Adrenal gland (tissue), 12 donors: Measurements from ENCODE around the gene COL1A1. TPM values are rescaled to one million over a fixed set of nuclear protein-coding genes. Genes with fewer than 3 reads are reported as not detected.

Experiments used
- DNase-seq, 7 donors: peaks; one replicate each; pipeline ENCODE4 v3.0.0-alpha.2; 2019 to 2020
- H3K27ac ChIP-seq, 5 donors: fragments of 200-600 bp; sonication (generic) in 4 of 5; 1 replicate in 3 of 5; 2 replicates in 2 of 5; pipeline versions ENCODE4 v1.5.1 to v1.8.0; 2016 to 2020; ENCODE audit warnings: mild to moderate bottlenecking in 1 of 5
- H3K27me3 ChIP-seq: fragments of 200-600 bp; 2 replicates; pipeline ENCODE4 v1.8.0; 2021
- H3K36me3 ChIP-seq, 2 donors: fragments of 200-600 bp; replicated peaks in 1 of 2; 1 replicate in 1 of 2; 2 replicates in 1 of 2; pipeline versions ENCODE4 v1.5.1 to v1.8.0; 2018 to 2022
- H3K4me1 ChIP-seq, 2 donors: fragments of 200-600 bp; replicated peaks in 1 of 2; 1 replicate in 1 of 2; 2 replicates in 1 of 2; pipeline versions ENCODE4 v1.5.1 to v1.8.0; 2018 to 2021
- H3K4me3 ChIP-seq, 4 donors: fragments of 200-600 bp; sonication (generic) in 3 of 4; one replicate each; pipeline ENCODE4 v1.5.1; 2016 to 2018
- H3K9me3 ChIP-seq, 3 donors: fragments of 200-600 bp; sonication (generic) in 1 of 3; replicated peaks in 1 of 3; 1 replicate in 2 of 3; 2 replicates in 1 of 3; pipeline versions ENCODE4 v1.5.1 to v1.8.0; 2016 to 2021
- POLR2A ChIP-seq, 2 donors: fragments of 450-650 bp; IDR thresholded peaks; one replicate each; pipeline ENCODE4 v1.6.1; 2017; ENCODE audit warnings: antibody characterized with exemption in 2 of 2, mild to moderate bottlenecking in 2 of 2, moderate library complexity in 1 of 2
- WGBS, 4 donors: extraction: QIAGEN DNeasy Blood & Tissue Kit in 2 of 4; methylation state at CpG; one replicate each; pipeline versions ENCODE4 v1.1.5 to v1.1.7; 2013 to 2017; 5-methylcytosine and 5-hydroxymethylcytosine counted together
- intact Hi-C, 2 donors: fragments of 100-400 bp; cut with DNase I; formaldehyde crosslinking; loops; one replicate each; pipeline versions ENCODE4 v1.14.1 to v1.15.0; 2022 to 2023
- polyA plus RNA-seq, 3 donors: library from polyadenylated mRNA; stranded (reverse); fragments of 200-250 nt in 2 of 3; fragments of 350-450 nt in 1 of 3; fragmentation: Illumina TruSeq in 1 of 3; extraction: RNeasy Lipid Tissue Mini Kit (QIAGEN cat#74804) in 1 of 3; gene quantifications; one replicate each; pipeline ENCODE4 v1.2.3, GENCODE V29; 2013 to 2014
- total RNA-seq, 9 donors: library from RNA; depleted of rRNA in 4 of 9; stranded (reverse); fragments of >200 nt in 4 of 9; fragments of 120-200 nt in 1 of 9; fragmentation: NEBNext Ultra II Directional in 1 of 9; extraction: Animal tissue kit (Norgen Biotek cat#: 25700) in 1 of 9; gene quantifications; one replicate each; pipeline versions ENCODE4 v1.1.0 to v1.2.4, GENCODE V29; 2013 to 2023
- TF ChIP-seq, protein P1 (sequence below), 6 experiments: fragments of 450-650 bp in 4 of 6; fragments of 200-600 bp in 2 of 6; sonication (generic) in 1 of 6; IDR thresholded peaks; 1 replicate in 5 of 6; 2 replicates in 1 of 6; pipeline versions ENCODE4 v1.5.1 to v1.8.0; 2016 to 2021; ENCODE audit warnings: antibody characterized with exemption in 6 of 6, mild to moderate bottlenecking in 2 of 6, moderate library complexity in 1 of 6
- donor health status: healthy with polysubstance abuse.
- donor health status: Bipolar disorder and iron deficiency.
- donor health status: DM: yes; HTN: yes; CAD: no.
- donor health status: DM: no; HTN: no; CAD: no.
- donor health status: DM: no; HTN: no; CAD: no.
- donor health status: DM: yes; HTN: yes; CAD: no.

The COL1A1 gene
- total and polyA plus RNA-seq, 12 donors, result 39.6 to 263 (median 87.2) TPM

GRCh38 chr17:50181591-50182560 lies 19.6 kb downstream of the COL1A1 start:
- Histone ChIP-seq H3K4me3 (no peak overlapping the region), H3K4me1 (peaks cover 12 to 15% of the 10 kb centered on the region in 2 donors), H3K36me3 (no peaks in the 10 kb centered on the region), H3K9me3 (no peaks in the 10 kb centered on the region), H3K27ac (no peak overlapping the region), H3K27me3 (no peaks in the 10 kb centered on the region)
- no peak for TF ChIP-seq POLR2A (IDR thresholded peaks at IDR 0.05)
- TF ChIP-seq, protein P1, sequence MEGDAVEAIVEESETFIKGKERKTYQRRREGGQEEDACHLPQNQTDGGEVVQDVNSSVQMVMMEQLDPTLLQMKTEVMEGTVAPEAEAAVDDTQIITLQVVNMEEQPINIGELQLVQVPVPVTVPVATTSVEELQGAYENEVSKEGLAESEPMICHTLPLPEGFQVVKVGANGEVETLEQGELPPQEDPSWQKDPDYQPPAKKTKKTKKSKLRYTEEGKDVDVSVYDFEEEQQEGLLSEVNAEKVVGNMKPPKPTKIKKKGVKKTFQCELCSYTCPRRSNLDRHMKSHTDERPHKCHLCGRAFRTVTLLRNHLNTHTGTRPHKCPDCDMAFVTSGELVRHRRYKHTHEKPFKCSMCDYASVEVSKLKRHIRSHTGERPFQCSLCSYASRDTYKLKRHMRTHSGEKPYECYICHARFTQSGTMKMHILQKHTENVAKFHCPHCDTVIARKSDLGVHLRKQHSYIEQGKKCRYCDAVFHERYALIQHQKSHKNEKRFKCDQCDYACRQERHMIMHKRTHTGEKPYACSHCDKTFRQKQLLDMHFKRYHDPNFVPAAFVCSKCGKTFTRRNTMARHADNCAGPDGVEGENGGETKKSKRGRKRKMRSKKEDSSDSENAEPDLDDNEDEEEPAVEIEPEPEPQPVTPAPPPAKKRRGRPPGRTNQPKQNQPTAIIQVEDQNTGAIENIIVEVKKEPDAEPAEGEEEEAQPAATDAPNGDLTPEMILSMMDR (IDR thresholded peaks at IDR 0.05), result no peak
- WGBS, 4 donors, result 76 to 85% (median 80%) methylated on average over 11 to 12 of the region's 12 CpGs
- intact Hi-C loops, result no loop called here
- DNase-seq, result no peak

DNA sequence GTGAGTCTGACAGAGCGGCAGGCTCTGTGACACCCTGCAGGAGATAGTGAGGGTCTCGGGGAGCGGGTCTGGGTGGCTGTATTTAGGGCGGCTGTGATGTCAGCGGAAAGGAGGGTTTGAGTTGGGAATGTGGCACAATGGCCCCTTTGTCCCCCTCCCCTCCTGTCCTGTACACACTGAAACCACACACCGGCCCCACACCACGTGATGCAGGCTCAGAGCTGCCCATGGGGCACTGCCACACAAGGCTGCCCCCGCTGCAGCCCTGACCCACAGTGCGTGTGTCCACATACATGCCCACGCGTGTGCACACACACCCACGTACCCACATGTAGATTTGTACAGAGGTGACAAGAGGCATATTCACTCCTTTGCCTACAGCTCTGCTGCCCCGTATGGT lies 20.3 kb downstream of the COL1A1 start:
- 84 to 91% (median 90%) methylated on average over 13 of the region's 13 CpGs for WGBS, 4 donors
- H3K9me3 ChIP-seq, result no peaks in the 10 kb centered on the region
- TF ChIP-seq, protein P1 (IDR thresholded peaks at IDR 0.05), result no peak
- no peak for TF ChIP-seq POLR2A (IDR thresholded peaks at IDR 0.05)
- peaks cover 12 to 15% of the 10 kb centered on the region in 2 donors for H3K4me1 ChIP-seq
- no peak overlapping the region for H3K4me3 ChIP-seq
- H3K36me3 ChIP-seq, result no peaks in the 10 kb centered on the region
- DNase-seq, result no peak
- intact Hi-C loops, result no loop called here
- H3K27me3 ChIP-seq, result no peaks in the 10 kb centered on the region
- no peak overlapping the region for H3K27ac ChIP-seq

DNA sequence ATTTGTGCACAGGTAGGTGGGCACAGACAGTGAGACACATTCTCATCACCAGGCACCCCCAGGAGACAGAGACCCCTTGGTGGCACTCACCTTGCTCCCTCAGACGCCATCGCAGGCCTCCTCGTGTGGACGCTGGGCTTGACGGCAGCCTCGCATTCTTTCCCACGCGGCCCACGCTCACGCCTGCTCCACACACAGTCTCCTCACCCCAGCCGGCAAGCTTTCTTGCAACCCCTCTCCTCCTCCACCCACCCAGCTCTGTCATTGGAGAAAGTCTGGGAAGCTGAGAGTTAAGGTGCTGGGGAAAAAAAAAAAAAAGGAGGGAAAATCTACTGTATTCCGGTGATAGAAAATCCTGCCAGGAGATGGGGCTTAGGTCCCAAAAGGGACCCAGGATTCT lies 20.8 kb downstream of the COL1A1 start:
- Histone ChIP-seq H3K9me3 (no peaks in the 10 kb centered on the region), H3K36me3 (no peaks in the 10 kb centered on the region), H3K27ac (no peak overlapping the region), H3K4me1 (peaks cover 12 to 15% of the 10 kb centered on the region in 2 donors), H3K4me3 (no peak overlapping the region), H3K27me3 (no peaks in the 10 kb centered on the region)
- no peak for TF ChIP-seq POLR2A (IDR thresholded peaks at IDR 0.05)
- TF ChIP-seq, protein P1 (IDR thresholded peaks at IDR 0.05), result no peak
- 77 to 87% (median 81%) methylated on average over 12 of the region's 12 CpGs for WGBS, 4 donors
- intact Hi-C loops, result no loop called here
- DNase-seq, result no peak

- no peak overlapping the region for H3K4me3 ChIP-seq
- no peak overlapping the region for H3K27ac ChIP-seq
- DNase-seq, result no peak
- intact Hi-C loops, result no loop called here
- TF ChIP-seq POLR2A (IDR thresholded peaks at IDR 0.05), result no peak
- TF ChIP-seq, protein P1 (IDR thresholded peaks at IDR 0.05), result no peak
- H3K27me3 ChIP-seq, result no peaks in the 10 kb centered on the region
- H3K36me3 ChIP-seq, result no peaks in the 10 kb centered on the region
- H3K4me1 ChIP-seq, result peaks cover 12 to 15% of the 10 kb centered on the region in 2 donors
- WGBS, 4 donors, result 88 to 91% (median 90%) methylated on average over 4 of the region's 4 CpGs
- H3K9me3 ChIP-seq, result no peaks in the 10 kb centered on the region
Observed at GRCh38 chr17:50180111-50180510, 21.3 kb downstream of the COL1A1 start.
